Measurements from ENCODE around the gene HIPK2. TPM values are rescaled to one million over a fixed set of nuclear protein-coding genes. Genes with fewer than 3 reads are reported as not detected.

HIPK2 gene
- total and polyA plus RNA-seq, 3 experiments from 2014 or later: 1.7 to 22.7 (median 21.2) TPM

DNA sequence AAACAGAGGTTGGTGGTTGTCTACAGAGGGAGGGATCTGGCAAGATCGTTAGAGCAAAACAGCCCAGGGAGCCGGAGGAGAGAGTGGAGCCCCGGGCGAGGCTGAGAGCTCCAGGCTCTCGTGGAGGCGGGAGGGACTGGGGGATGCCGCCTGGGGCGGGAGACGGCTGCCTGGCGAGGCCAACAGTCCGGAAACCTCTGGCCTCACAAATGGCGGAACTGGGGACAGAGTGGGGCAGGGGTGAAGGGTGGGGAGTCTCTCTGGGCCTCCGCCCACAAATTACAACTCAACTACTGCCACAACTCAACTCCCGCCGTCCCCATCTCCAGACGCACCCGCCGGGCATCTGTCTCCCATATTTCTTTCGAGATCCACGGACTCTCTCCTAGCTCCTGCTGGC is 206.6 kb downstream of the HIPK2 start:
- no peak for DNase-seq
- peaks cover 9% of the 10 kb centered on the region for H3K36me3 ChIP-seq (ENCODE audit: insufficient read depth, low read length)
- H3K4me1 ChIP-seq (ENCODE audit: insufficient read depth, low read length): no peaks in the 10 kb centered on the region
- H3K9me3 Mint-ChIP-seq: no peaks in the 10 kb centered on the region
- H3K27me3 Mint-ChIP-seq: peaks cover 0 to 1% of the 10 kb centered on the region in 2 donors
- H3K27me3 ChIP-seq (ENCODE audit: insufficient read depth, low read length, poor library complexity, severe bottlenecking): no peaks in the 10 kb centered on the region
- H3K27ac ChIP-seq (ENCODE audit: low read depth, low read length): no peak overlapping the region
- H3K4me3 ChIP-seq (ENCODE audit: low read length): no peak overlapping the region
- peaks cover 0 to 49% (median 5%) of the 10 kb centered on the region in 3 donors for H3K36me3 Mint-ChIP-seq
- peak overlapping the region in 1 of 8 donors; percentile 12 for H3K27ac Mint-ChIP-seq
- H3K9me3 ChIP-seq (ENCODE audit: low read length): no peaks in the 10 kb centered on the region
- no peak overlapping the region for H3K4me3 Mint-ChIP-seq
- peaks cover 1 to 6% (median 2%) of the 10 kb centered on the region in 3 donors for H3K4me1 Mint-ChIP-seq
- ChIA-PET POLR2A (no interaction called here), CTCF (no interaction called here)

DNA sequence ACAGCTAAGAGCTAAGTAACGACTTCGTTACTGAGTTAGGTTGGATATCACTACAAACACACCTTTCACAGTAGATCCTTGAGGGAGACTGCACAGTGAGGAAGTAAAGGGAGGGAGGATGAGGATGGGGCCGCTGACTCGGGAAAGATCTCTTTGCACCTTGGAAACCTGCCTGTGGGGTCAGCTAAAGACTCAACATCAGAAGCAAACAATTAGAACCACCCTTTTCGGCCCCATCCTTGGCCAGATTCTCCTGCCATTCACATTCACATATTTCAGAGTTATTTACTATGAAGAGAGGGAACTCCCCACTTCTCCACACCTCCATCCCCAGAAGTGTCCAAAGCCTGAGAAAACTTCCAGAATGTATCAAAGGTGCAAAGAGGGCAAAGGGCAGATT is 207.2 kb downstream of the HIPK2 start:
- CTCF ChIA-PET: no interaction called here

DNA sequence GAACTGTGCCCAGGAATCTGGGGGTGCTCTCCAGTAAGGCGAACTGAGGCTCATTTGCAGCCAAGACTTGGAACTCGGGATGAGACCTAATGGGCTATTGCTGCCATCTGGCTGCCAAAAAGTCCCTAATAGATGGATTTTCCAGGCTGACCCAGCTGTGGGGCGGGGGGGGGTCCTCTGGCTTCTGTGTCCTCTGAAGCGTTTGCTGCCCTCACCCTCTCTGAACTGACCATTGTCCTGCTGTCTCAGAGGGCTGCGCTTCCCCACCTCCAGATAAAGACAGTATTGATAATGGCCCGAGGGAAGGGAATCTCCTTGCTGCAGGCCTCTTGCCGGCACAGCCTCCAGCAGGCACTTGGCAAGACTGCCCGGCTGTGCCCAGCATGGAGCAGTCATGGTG is 207.7 kb downstream of the HIPK2 start:
- H3K4me1 ChIP-seq (ENCODE audit: insufficient read depth, low read length): no peaks in the 10 kb centered on the region
- peaks cover 9% of the 10 kb centered on the region for H3K36me3 ChIP-seq (ENCODE audit: insufficient read depth, low read length)
- Mint-ChIP-seq H3K36me3 (peaks cover 0 to 40% (median 1%) of the 10 kb centered on the region in 3 donors), H3K4me1 (peaks cover 5 to 16% (median 10%) of the 10 kb centered on the region in 3 donors), H3K27ac (no peak overlapping the region), H3K9me3 (no peaks in the 10 kb centered on the region), H3K27me3 (peaks cover 0 to 1% of the 10 kb centered on the region in 2 donors), H3K4me3 (no peak overlapping the region)
- no peaks in the 10 kb centered on the region for H3K9me3 ChIP-seq (ENCODE audit: low read length)
- CTCF ChIA-PET: no interaction called here
- no peak overlapping the region for H3K27ac ChIP-seq (ENCODE audit: low read depth, low read length)
- no peak for DNase-seq
- H3K4me3 ChIP-seq (ENCODE audit: low read length): no peak overlapping the region
- POLR2A ChIA-PET: no interaction called here
- H3K27me3 ChIP-seq (ENCODE audit: insufficient read depth, low read length, poor library complexity, severe bottlenecking): no peaks in the 10 kb centered on the region

More for the DNA sequence above, 207.2 kb downstream of the HIPK2 start:
- H3K36me3 Mint-ChIP-seq: peaks cover 0 to 45% (median 5%) of the 10 kb centered on the region in 3 donors
- no peak for DNase-seq
- Histone ChIP-seq H3K36me3 (ENCODE audit: insufficient read depth, low read length) (peaks cover 9% of the 10 kb centered on the region), H3K4me3 (ENCODE audit: low read length) (no peak overlapping the region), H3K27ac (ENCODE audit: low read depth, low read length) (no peak overlapping the region), H3K9me3 (ENCODE audit: low read length) (no peaks in the 10 kb centered on the region), H3K4me1 (ENCODE audit: insufficient read depth, low read length) (no peaks in the 10 kb centered on the region), H3K27me3 (ENCODE audit: insufficient read depth, low read length, poor library complexity, severe bottlenecking) (no peaks in the 10 kb centered on the region)
- peaks cover 1 to 11% (median 5%) of the 10 kb centered on the region in 3 donors for H3K4me1 Mint-ChIP-seq
- no peak overlapping the region for H3K4me3 Mint-ChIP-seq
- no peaks in the 10 kb centered on the region for H3K9me3 Mint-ChIP-seq
- POLR2A ChIA-PET: no interaction called here
- H3K27me3 Mint-ChIP-seq: peaks cover 0 to 1% of the 10 kb centered on the region in 2 donors
- peak overlapping the region in 1 of 8 donors; percentile 29 for H3K27ac Mint-ChIP-seq

DNA sequence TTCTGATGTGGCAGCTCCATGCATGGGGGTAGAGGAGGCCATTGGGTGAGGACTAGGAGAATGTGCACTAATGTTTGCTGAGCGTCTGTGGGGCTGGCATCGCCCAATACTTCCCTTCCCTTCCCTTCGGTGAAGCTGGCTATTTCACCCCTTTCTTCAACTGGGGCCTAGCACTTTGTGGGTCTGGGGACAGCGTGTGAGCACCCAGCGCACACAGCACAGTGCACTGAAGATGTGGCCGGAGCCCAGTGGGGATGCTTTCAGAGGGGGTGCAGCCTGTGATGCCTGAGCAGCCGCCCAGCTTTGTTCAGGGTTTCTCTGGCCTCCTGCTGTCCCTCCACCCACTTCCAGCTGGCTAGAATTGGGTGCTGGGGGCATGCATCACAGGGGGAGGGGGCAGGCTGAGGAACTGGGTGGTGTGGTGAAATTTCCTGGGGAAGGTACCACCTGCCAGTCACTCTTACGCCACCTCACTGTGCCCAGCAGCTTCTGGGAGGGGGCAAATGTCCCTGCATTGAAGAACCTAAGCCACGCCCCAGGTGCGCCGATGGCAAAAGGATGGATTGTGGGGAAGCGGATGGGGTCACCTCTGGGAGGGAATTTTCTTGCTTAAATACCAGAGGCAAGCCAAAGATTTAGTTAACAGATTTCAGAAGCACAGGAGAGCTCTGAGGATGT is 208.8 kb downstream of the HIPK2 start:
- no peak overlapping the region for H3K27ac ChIP-seq (ENCODE audit: low read depth, low read length)
- peaks cover 0 to 29% (median 3%) of the 10 kb centered on the region in 3 donors for H3K36me3 Mint-ChIP-seq
- H3K4me3 Mint-ChIP-seq: no peak overlapping the region
- peaks cover 0 to 1% of the 10 kb centered on the region in 2 donors for H3K27me3 Mint-ChIP-seq
- no peak overlapping the region for H3K4me3 ChIP-seq (ENCODE audit: low read length)
- no peaks in the 10 kb centered on the region for H3K27me3 ChIP-seq (ENCODE audit: insufficient read depth, low read length, poor library complexity, severe bottlenecking)
- ChIA-PET CTCF (no interaction called here), POLR2A (no interaction called here)
- H3K27ac Mint-ChIP-seq: no peak overlapping the region
- peaks cover 3% of the 10 kb centered on the region for H3K36me3 ChIP-seq (ENCODE audit: insufficient read depth, low read length)
- H3K9me3 Mint-ChIP-seq: no peaks in the 10 kb centered on the region
- peaks cover 5 to 27% (median 13%) of the 10 kb centered on the region in 3 donors for H3K4me1 Mint-ChIP-seq
- H3K4me1 ChIP-seq (ENCODE audit: insufficient read depth, low read length): no peaks in the 10 kb centered on the region
- no peak for DNase-seq
- no peaks in the 10 kb centered on the region for H3K9me3 ChIP-seq (ENCODE audit: low read length)

DNA sequence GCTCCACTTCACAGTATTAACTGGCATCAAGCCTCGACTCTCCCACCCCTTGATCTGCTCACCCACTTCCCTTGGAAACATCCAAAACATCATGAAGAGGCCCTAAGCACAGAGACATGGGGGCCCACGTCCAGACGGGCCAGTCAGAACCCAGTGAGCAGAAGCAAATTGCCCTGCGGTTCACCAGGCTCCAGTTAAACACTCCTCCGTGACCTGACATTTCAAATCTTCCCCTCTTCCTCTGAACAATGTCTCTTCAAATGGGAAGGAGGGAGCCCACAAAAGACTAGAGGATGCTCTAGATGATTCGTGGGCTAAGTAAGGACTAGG is 209.5 kb downstream of the HIPK2 start:
- Histone ChIP-seq H3K4me1 (ENCODE audit: insufficient read depth, low read length) (no peaks in the 10 kb centered on the region), H3K9me3 (ENCODE audit: low read length) (no peaks in the 10 kb centered on the region), H3K27me3 (ENCODE audit: insufficient read depth, low read length, poor library complexity, severe bottlenecking) (no peaks in the 10 kb centered on the region), H3K27ac (ENCODE audit: low read depth, low read length) (no peak overlapping the region), H3K4me3 (ENCODE audit: low read length) (no peak overlapping the region), H3K36me3 (ENCODE audit: insufficient read depth, low read length) (no peaks in the 10 kb centered on the region)
- no peaks in the 10 kb centered on the region for H3K9me3 Mint-ChIP-seq
- peaks cover 0 to 23% (median 5%) of the 10 kb centered on the region in 3 donors for H3K36me3 Mint-ChIP-seq
- H3K4me3 Mint-ChIP-seq: no peak overlapping the region
- ChIA-PET POLR2A (no interaction called here), CTCF (no interaction called here)
- peaks cover 0 to 1% of the 10 kb centered on the region in 2 donors for H3K27me3 Mint-ChIP-seq
- H3K27ac Mint-ChIP-seq: no peak overlapping the region
- DNase-seq: no peak
- peaks cover 5 to 27% (median 13%) of the 10 kb centered on the region in 3 donors for H3K4me1 Mint-ChIP-seq

DNA sequence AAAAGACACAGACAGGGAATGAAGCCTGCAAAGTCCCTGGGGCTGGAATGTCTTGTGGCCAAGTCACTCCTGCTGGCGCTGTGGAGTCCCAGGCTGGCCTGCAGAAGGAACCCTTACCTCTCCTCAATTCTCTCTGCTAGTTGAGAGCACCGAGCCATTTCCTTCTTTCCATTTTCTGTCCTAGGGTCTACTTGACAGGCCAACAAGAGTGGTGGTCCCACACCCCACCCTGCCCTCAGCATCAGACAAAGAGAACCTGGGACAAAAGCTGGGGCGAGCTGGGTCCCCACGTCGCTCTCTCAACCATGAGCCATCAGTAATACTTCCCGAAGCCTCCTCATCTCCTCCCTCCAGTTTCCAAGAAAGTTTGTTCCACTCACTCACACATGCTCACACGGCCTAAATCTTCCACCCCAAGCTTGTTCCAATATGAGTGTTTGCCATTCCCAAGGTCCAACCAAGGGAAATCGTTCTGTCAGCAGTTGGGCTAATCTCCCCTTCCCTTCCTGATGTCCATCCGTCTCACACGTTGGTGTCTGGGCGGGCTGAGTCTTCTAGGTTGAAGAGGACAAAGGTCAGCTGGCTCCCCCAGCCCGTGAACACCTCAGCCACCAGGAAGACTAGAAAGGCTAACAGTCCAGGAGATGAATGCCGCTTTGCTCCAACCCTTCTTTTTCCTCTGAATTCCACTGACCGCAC is 210.0 kb downstream of the HIPK2 start:
- ChIA-PET POLR2A (no interaction called here), CTCF (no interaction called here)
- H3K4me1 ChIP-seq (ENCODE audit: insufficient read depth, low read length): no peaks in the 10 kb centered on the region
- peaks cover 5 to 27% (median 13%) of the 10 kb centered on the region in 3 donors for H3K4me1 Mint-ChIP-seq
- H3K9me3 Mint-ChIP-seq: no peaks in the 10 kb centered on the region
- H3K36me3 ChIP-seq (ENCODE audit: insufficient read depth, low read length): no peaks in the 10 kb centered on the region
- no peak overlapping the region for H3K27ac ChIP-seq (ENCODE audit: low read depth, low read length)
- peaks cover 0 to under 1% of the 10 kb centered on the region in 2 donors for H3K27me3 Mint-ChIP-seq
- peak in 1 of 5 donors; percentile 8 for DNase-seq
- peaks cover 0 to 18% (median 7%) of the 10 kb centered on the region in 3 donors for H3K36me3 Mint-ChIP-seq
- no peak overlapping the region for H3K4me3 Mint-ChIP-seq
- no peak overlapping the region for H3K4me3 ChIP-seq (ENCODE audit: low read length)
- no peaks in the 10 kb centered on the region for H3K27me3 ChIP-seq (ENCODE audit: insufficient read depth, low read length, poor library complexity, severe bottlenecking)
- no peaks in the 10 kb centered on the region for H3K9me3 ChIP-seq (ENCODE audit: low read length)
- no peak overlapping the region for H3K27ac Mint-ChIP-seq

DNA sequence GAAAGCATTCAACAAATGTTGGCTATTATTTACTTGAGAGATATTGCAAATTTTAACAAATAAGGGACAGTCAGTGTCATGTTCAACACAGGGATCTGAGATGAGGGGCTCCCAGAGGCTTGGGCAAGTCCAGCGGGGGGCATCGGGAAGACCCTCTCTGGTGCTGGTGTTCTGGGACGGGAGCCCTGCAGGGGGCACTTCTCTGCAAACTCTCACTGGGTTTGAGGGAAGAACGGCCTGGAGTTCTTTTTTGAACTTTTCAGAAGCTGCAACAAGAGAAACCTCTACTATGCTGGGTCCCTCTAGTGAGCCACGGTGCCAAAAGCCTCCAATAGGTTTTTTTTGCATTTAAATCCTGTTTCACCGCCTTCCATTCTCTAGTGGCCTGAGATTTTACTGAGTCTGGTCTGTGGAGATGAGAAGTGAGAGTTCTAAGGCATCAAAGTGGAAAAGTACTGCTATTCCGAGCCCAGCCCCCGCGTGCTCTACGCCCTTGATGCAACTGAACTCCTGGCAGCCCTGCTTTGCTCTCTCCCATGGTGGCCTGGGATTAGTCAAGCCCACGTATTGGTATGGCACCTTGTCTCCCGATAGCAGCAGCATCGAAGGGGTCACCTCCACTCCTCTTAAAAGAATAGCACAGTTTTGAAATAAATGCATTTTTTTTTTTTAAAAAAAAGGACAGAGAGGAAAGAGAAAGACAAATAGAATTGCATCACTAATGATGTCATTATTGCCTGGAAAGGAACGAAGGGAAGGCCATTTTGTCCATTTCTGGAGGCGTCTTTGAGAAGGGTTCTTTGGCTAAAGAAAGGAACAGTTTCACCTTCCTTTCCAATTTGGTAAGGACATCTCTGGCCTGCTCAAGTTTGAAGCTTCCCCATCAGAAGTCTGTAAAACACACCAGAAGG is 210.8 kb downstream of the HIPK2 start:
- H3K4me3 Mint-ChIP-seq: no peak overlapping the region
- no peak overlapping the region for H3K27ac ChIP-seq (ENCODE audit: low read depth, low read length)
- no peaks in the 10 kb centered on the region for H3K4me1 ChIP-seq (ENCODE audit: insufficient read depth, low read length)
- POLR2A ChIA-PET: no interaction called here
- peaks cover 5 to 27% (median 13%) of the 10 kb centered on the region in 3 donors for H3K4me1 Mint-ChIP-seq
- no peak overlapping the region for H3K4me3 ChIP-seq (ENCODE audit: low read length)
- DNase-seq: peak in 1 of 5 donors; percentile 3
- H3K27ac Mint-ChIP-seq: peak overlapping the region in 3 of 8 donors; percentile 35 to 89 (median 40)
- H3K36me3 Mint-ChIP-seq: peaks cover 0 to 17% (median 7%) of the 10 kb centered on the region in 3 donors
- H3K27me3 ChIP-seq (ENCODE audit: insufficient read depth, low read length, poor library complexity, severe bottlenecking): no peaks in the 10 kb centered on the region
- CTCF ChIA-PET: interaction anchor here (1.1 kb wide), 1 partner anchor 17 kb away, joined by 3 read pairs; no protein-coding TSS in a partner anchor
- H3K36me3 ChIP-seq (ENCODE audit: insufficient read depth, low read length): no peaks in the 10 kb centered on the region
- H3K27me3 Mint-ChIP-seq: no peaks in the 10 kb centered on the region
- H3K9me3 Mint-ChIP-seq: no peaks in the 10 kb centered on the region
- no peaks in the 10 kb centered on the region for H3K9me3 ChIP-seq (ENCODE audit: low read length)
